ENCODE results near the gene LHX4. TPM values are rescaled to one million over a fixed set of nuclear protein-coding genes. Genes with fewer than 3 reads are reported as not detected.

LHX4 gene
- polyA plus RNA-seq, 6 donors from 2014 or later = 0.12 to 0.42 (median 0.23) TPM; not detected in 1

- H3K9me3 Mint-ChIP-seq = peaks cover 0 to 2% (median 0%) of the 10 kb centered on the region in 7 donors
- H3K27ac Mint-ChIP-seq = peak overlapping the region in 1 of 6 donors; percentile 62
- ATAC-seq (ENCODE audit: low read depth in 2 of 2) = no peak
- H3K27me3 Mint-ChIP-seq = peaks cover 41 to 82% (median 61%) of the 10 kb centered on the region in 3 donors
- DNase-seq = no peak
- H3K36me3 Mint-ChIP-seq = no peaks in the 10 kb centered on the region
- no peak overlapping the region for H3K4me3 Mint-ChIP-seq
- H3K4me1 Mint-ChIP-seq = no peaks in the 10 kb centered on the region
These were observed 24.4 kb downstream of the LHX4 start for GRCh38 chr1:180254496-180254819.

- H3K4me1 Mint-ChIP-seq = no peaks in the 10 kb centered on the region
- no peak for ATAC-seq (ENCODE audit: low read depth in 2 of 2)
- peaks cover 0 to 2% (median 0%) of the 10 kb centered on the region in 7 donors for H3K9me3 Mint-ChIP-seq
- no peak for DNase-seq
- H3K4me3 Mint-ChIP-seq = no peak overlapping the region
- no peaks in the 10 kb centered on the region for H3K36me3 Mint-ChIP-seq
- H3K27ac Mint-ChIP-seq = no peak overlapping the region
- peaks cover 41 to 82% (median 64%) of the 10 kb centered on the region in 3 donors for H3K27me3 Mint-ChIP-seq
These were observed 24.8 kb downstream of the LHX4 start for GRCh38 chr1:180254854-180255253.

GRCh38 chr1:180255536-180256340, 25.7 kb downstream of the LHX4 start:
- Mint-ChIP-seq H3K36me3 (no peaks in the 10 kb centered on the region), H3K4me1 (no peaks in the 10 kb centered on the region), H3K27me3 (peaks cover 41 to 80% (median 69%) of the 10 kb centered on the region in 3 donors), H3K4me3 (no peak overlapping the region), H3K9me3 (peaks cover 0 to 2% (median 0%) of the 10 kb centered on the region in 7 donors), H3K27ac (no peak overlapping the region)
- DNase-seq = no peak
- no peak for ATAC-seq (ENCODE audit: low read depth in 2 of 2)

- ATAC-seq (ENCODE audit: low read depth in 2 of 2) (no peak), DNase-seq (no peak)
- Mint-ChIP-seq H3K27me3 (peaks cover 35 to 74% (median 69%) of the 10 kb centered on the region in 3 donors), H3K4me1 (no peaks in the 10 kb centered on the region), H3K36me3 (no peaks in the 10 kb centered on the region), H3K9me3 (peaks cover 0 to 2% (median 0%) of the 10 kb centered on the region in 7 donors), H3K27ac (peak overlapping the region in 1 of 6 donors; percentile 30), H3K4me3 (no peak overlapping the region)
These were observed 26.4 kb downstream of the LHX4 start for GRCh38 chr1:180256341-180257027.

GRCh38 chr1:180257028-180257386, 26.9 kb downstream of the LHX4 start:
- no peak overlapping the region for H3K27ac Mint-ChIP-seq
- ATAC-seq (ENCODE audit: low read depth in 2 of 2) = no peak
- H3K4me1 Mint-ChIP-seq = no peaks in the 10 kb centered on the region
- H3K4me3 Mint-ChIP-seq = no peak overlapping the region
- peaks cover 32 to 70% (median 64%) of the 10 kb centered on the region in 3 donors for H3K27me3 Mint-ChIP-seq
- H3K9me3 Mint-ChIP-seq = peaks cover 0 to 2% (median 0%) of the 10 kb centered on the region in 7 donors
- no peak for DNase-seq
- H3K36me3 Mint-ChIP-seq = no peaks in the 10 kb centered on the region

GRCh38 chr1:180257486-180257885, 27.4 kb downstream of the LHX4 start:
- DNase-seq = no peak
- Mint-ChIP-seq H3K27me3 (peaks cover 31 to 66% (median 59%) of the 10 kb centered on the region in 3 donors), H3K36me3 (no peaks in the 10 kb centered on the region), H3K27ac (no peak overlapping the region), H3K9me3 (peaks cover 0 to 2% (median 0%) of the 10 kb centered on the region in 7 donors), H3K4me1 (no peaks in the 10 kb centered on the region), H3K4me3 (no peak overlapping the region)
- ATAC-seq (ENCODE audit: low read depth in 2 of 2) = no peak

GRCh38 chr1:180258290-180258689, 28.2 kb downstream of the LHX4 start:
- Mint-ChIP-seq H3K9me3 (peaks cover 0 to 2% (median 0%) of the 10 kb centered on the region in 7 donors), H3K27me3 (peaks cover 26 to 59% (median 54%) of the 10 kb centered on the region in 3 donors), H3K27ac (no peak overlapping the region), H3K36me3 (no peaks in the 10 kb centered on the region), H3K4me3 (no peak overlapping the region), H3K4me1 (no peaks in the 10 kb centered on the region)
- no peak for DNase-seq
- no peak for ATAC-seq (ENCODE audit: low read depth in 2 of 2)

- Mint-ChIP-seq H3K4me1 (no peaks in the 10 kb centered on the region), H3K27ac (no peak overlapping the region), H3K27me3 (peaks cover 24 to 54% (median 49%) of the 10 kb centered on the region in 3 donors), H3K36me3 (no peaks in the 10 kb centered on the region), H3K9me3 (peaks cover 0 to 2% (median 0%) of the 10 kb centered on the region in 7 donors), H3K4me3 (no peak overlapping the region)
- no peak for ATAC-seq (ENCODE audit: low read depth in 2 of 2)
- DNase-seq = no peak
These were observed 28.9 kb downstream of the LHX4 start for GRCh38 chr1:180258935-180259334.

GRCh38 chr1:180259431-180260338, 29.6 kb downstream of the LHX4 start:
- Mint-ChIP-seq H3K4me3 (no peak overlapping the region), H3K27me3 (peaks cover 24 to 50% (median 49%) of the 10 kb centered on the region in 3 donors), H3K36me3 (no peaks in the 10 kb centered on the region), H3K4me1 (no peaks in the 10 kb centered on the region), H3K27ac (peak overlapping the region in 1 of 6 donors; percentile 42), H3K9me3 (peaks cover 0 to 2% (median 0%) of the 10 kb centered on the region in 7 donors)
- ATAC-seq (ENCODE audit: low read depth in 2 of 2) (no peak), DNase-seq (no peak)

GRCh38 chr1:180260541-180260940, 30.5 kb downstream of the LHX4 start:
- H3K27ac Mint-ChIP-seq = no peak overlapping the region
- no peak for ATAC-seq (ENCODE audit: low read depth in 2 of 2)

GRCh38 chr1:180261030-180261429, 31.0 kb downstream of the LHX4 start:
- no peaks in the 10 kb centered on the region for H3K36me3 Mint-ChIP-seq
- peak overlapping the region in 1 of 6 donors; percentile 79 for H3K27ac Mint-ChIP-seq
- no peak overlapping the region for H3K4me3 Mint-ChIP-seq
- no peaks in the 10 kb centered on the region for H3K9me3 Mint-ChIP-seq
- H3K27me3 Mint-ChIP-seq = peaks cover 18 to 46% (median 38%) of the 10 kb centered on the region in 3 donors
- ATAC-seq (ENCODE audit: low read depth in 2 of 2) (no peak), DNase-seq (no peak)
- H3K4me1 Mint-ChIP-seq = no peaks in the 10 kb centered on the region

More at GRCh38 chr1:180260541-180260940, 30.5 kb downstream of the LHX4 start:
- H3K9me3 Mint-ChIP-seq = peaks cover 0 to 2% (median 0%) of the 10 kb centered on the region in 7 donors
- DNase-seq = no peak
- H3K4me1 Mint-ChIP-seq = no peaks in the 10 kb centered on the region
- H3K36me3 Mint-ChIP-seq = no peaks in the 10 kb centered on the region
- no peak overlapping the region for H3K4me3 Mint-ChIP-seq
- H3K27me3 Mint-ChIP-seq = peaks cover 18 to 49% (median 43%) of the 10 kb centered on the region in 3 donors

- DNase-seq (no peak), ATAC-seq (ENCODE audit: low read depth in 2 of 2) (no peak)
- Mint-ChIP-seq H3K4me3 (no peak overlapping the region), H3K36me3 (no peaks in the 10 kb centered on the region), H3K27me3 (peaks cover 18 to 40% (median 32%) of the 10 kb centered on the region in 3 donors), H3K9me3 (no peaks in the 10 kb centered on the region), H3K4me1 (no peaks in the 10 kb centered on the region), H3K27ac (peak overlapping the region in 1 of 6 donors; percentile 32)
These were observed 31.6 kb downstream of the LHX4 start for GRCh38 chr1:180261524-180262155.
